Lung (tissue), 12 donors: Measurements from ENCODE around the gene SPATS2L. TPM values are rescaled to one million over a fixed set of nuclear protein-coding genes. Genes with fewer than 3 reads are reported as not detected.

ENCODE experiments used
- ATAC-seq: fragments of 200-7000 bp; cut with Tn5 transposase; one replicate; pipeline ENCODE4 v1.9.1; 2020; ENCODE audit warnings: moderate number of reproducible peaks; ENCODE audit not compliant: insufficient read depth, low FRiP score
- DNase-seq, 3 donors: peaks; one replicate each; pipeline ENCODE4 v3.0.0-alpha.2; 2013 to 2017
- H3K27ac ChIP-seq, 2 donors: one replicate each; pipeline ENCODE4 v1.5.1; 2013; ENCODE audit warnings: mild to moderate bottlenecking in 2 of 2, moderate library complexity in 2 of 2, control low read depth in 1 of 2, inconsistent platforms in 1 of 2, low read depth in 1 of 2, low read length in 1 of 2
- H3K27me3 ChIP-seq, 3 donors: one replicate each; pipeline ENCODE4 v1.5.1; 2013; ENCODE audit warnings: low read length in 2 of 3; ENCODE audit not compliant: control insufficient read depth in 3 of 3, insufficient read depth in 3 of 3
- H3K36me3 ChIP-seq, 4 donors: one replicate each; pipeline ENCODE4 v1.5.1; 2013; ENCODE audit warnings: low read length in 4 of 4, mild to moderate bottlenecking in 1 of 4, moderate library complexity in 1 of 4; ENCODE audit not compliant: control insufficient read depth in 4 of 4, insufficient read depth in 4 of 4
- H3K4me1 ChIP-seq, 5 donors: one replicate each; pipeline ENCODE4 v1.5.1; 2013; ENCODE audit warnings: low read length in 5 of 5, mild to moderate bottlenecking in 2 of 5, moderate library complexity in 1 of 5; ENCODE audit not compliant: control insufficient read depth in 5 of 5, insufficient read depth in 5 of 5
- H3K4me3 ChIP-seq: one replicate; pipeline ENCODE4 v1.5.1; 2013; ENCODE audit warnings: mild to moderate bottlenecking, control low read depth, moderate library complexity
- H3K9ac ChIP-seq, 2 donors: one replicate each; pipeline ENCODE4 v1.5.1; 2013; ENCODE audit warnings: low read length in 2 of 2, control low read depth in 1 of 2; ENCODE audit not compliant: insufficient read depth in 1 of 2
- H3K9me3 ChIP-seq, 4 donors: one replicate each; pipeline ENCODE4 v1.5.1; 2013; ENCODE audit warnings: low read length in 3 of 4, mild to moderate bottlenecking in 1 of 4, moderate library complexity in 1 of 4; ENCODE audit not compliant: control insufficient read depth in 4 of 4, insufficient read depth in 3 of 4
- CTCF ChIP-seq: IDR thresholded peaks from 2 replicates; pipeline ENCODE4 v1.5.1; 2012; ENCODE audit warnings: mild to moderate bottlenecking; ENCODE audit errors: control extremely low read depth, extremely low read depth
- WGBS, 2 donors: extraction: QIAGEN DNeasy Blood & Tissue Kit; methylation state at CpG; one replicate each; pipeline ENCODE4 v1.1.7; 2013; 5-methylcytosine and 5-hydroxymethylcytosine counted together
- polyA plus RNA-seq, 2 donors: library from polyadenylated mRNA; stranded (reverse); fragments of 200-250 nt; gene quantifications; one replicate each; pipeline ENCODE4 v1.2.1, GENCODE V29; 2013
- total RNA-seq, 2 donors: library from RNA; depleted of rRNA in 1 of 2; stranded (reverse); fragments of >200 nt in 1 of 2; gene quantifications; one replicate each; pipeline ENCODE4 v1.2.1, GENCODE V29; 2014 to 2021
- donor health status: control.
- donor health status: control.
- donor health status: Bipolar disorder and iron deficiency.
- donor health status: healthy.
- donor health status: DM: yes; HTN: yes; CAD: no.

Gene SPATS2L
- total and polyA plus RNA-seq, 4 donors = 30.5 to 96.8 (median 57.2) TPM

GRCh38 chr2:200329384-200329783 is 22.9 kb downstream of the SPATS2L start:
- H3K4me1 ChIP-seq = peaks cover 0 to 17% (median 0%) of the 10 kb centered on the region in 5 donors
- no peak overlapping the region for H3K9ac ChIP-seq
- no peak for ATAC-seq
- no peak for DNase-seq
- H3K36me3 ChIP-seq = peaks cover 0 to 7% (median 3%) of the 10 kb centered on the region in 4 donors
- no peaks in the 10 kb centered on the region for H3K9me3 ChIP-seq
- WGBS, 2 donors = 83 to 86% methylated on average over 2 of the region's 2 CpGs
- H3K4me3 ChIP-seq = no peak overlapping the region
- H3K27ac ChIP-seq = no peak overlapping the region
- no peaks in the 10 kb centered on the region for H3K27me3 ChIP-seq
- TF ChIP-seq CTCF = no peak

- ATAC-seq (no peak), DNase-seq (no peak)
- Histone ChIP-seq H3K27me3 (no peaks in the 10 kb centered on the region), H3K9me3 (no peaks in the 10 kb centered on the region), H3K4me3 (no peak overlapping the region), H3K4me1 (peaks cover 0 to 17% (median 0%) of the 10 kb centered on the region in 5 donors), H3K9ac (no peak overlapping the region), H3K27ac (no peak overlapping the region), H3K36me3 (peaks cover 0 to 7% (median 3%) of the 10 kb centered on the region in 4 donors)
- 61 to 74% methylated on average over 3 of the region's 3 CpGs for WGBS, 2 donors
- TF ChIP-seq CTCF = no peak
Measured at GRCh38 chr2:200329798-200330197, 23.3 kb downstream of the SPATS2L start.

GRCh38 chr2:200330351-200331060 is 24.0 kb downstream of the SPATS2L start:
- no peak for DNase-seq
- Histone ChIP-seq H3K9me3 (no peaks in the 10 kb centered on the region), H3K36me3 (peaks cover 0 to 7% (median 3%) of the 10 kb centered on the region in 4 donors), H3K27ac (no peak overlapping the region), H3K27me3 (no peaks in the 10 kb centered on the region), H3K9ac (no peak overlapping the region), H3K4me1 (peaks cover 0 to 17% (median 0%) of the 10 kb centered on the region in 5 donors), H3K4me3 (no peak overlapping the region)
- no peak for ATAC-seq
- 60 to 71% methylated on average over 5 of the region's 5 CpGs for WGBS, 2 donors
- TF ChIP-seq CTCF = no peak
